ENCODE data around the gene GIGYF1.

The GIGYF1 gene

GRCh38 chr7:100684534-100685042 lies 9.5 kb downstream of the GIGYF1 start:
- no peak for DNase-seq (ENCODE audit: low read depth in 2 of 3, low spot score in 1 of 3)

- no peak for DNase-seq (ENCODE audit: low read depth in 2 of 3, low spot score in 1 of 3)
Observed at GRCh38 chr7:100683659-100684533, 10.2 kb downstream of the GIGYF1 start.

- no peak for DNase-seq (ENCODE audit: low read depth in 2 of 3, low spot score in 1 of 3)
Observed at GRCh38 chr7:100682991-100683658, 10.9 kb downstream of the GIGYF1 start.

- no peak for DNase-seq (ENCODE audit: low read depth in 2 of 3, low spot score in 1 of 3)
Observed at GRCh38 chr7:100682228-100682741, 11.8 kb downstream of the GIGYF1 start.

GRCh38 chr7:100681491-100682227 lies 12.4 kb downstream of the GIGYF1 start:
- DNase-seq (ENCODE audit: low read depth in 2 of 3, low spot score in 1 of 3) = no peak

GRCh38 chr7:100680576-100681271 lies 13.3 kb downstream of the GIGYF1 start:
- DNase-seq (ENCODE audit: low read depth in 2 of 3, low spot score in 1 of 3) = no peak

GRCh38 chr7:100679927-100680575 lies 14.0 kb downstream of the GIGYF1 start:
- no peak for DNase-seq (ENCODE audit: low read depth in 2 of 3, low spot score in 1 of 3)

- no peak for DNase-seq (ENCODE audit: low read depth in 2 of 3, low spot score in 1 of 3)
Observed at GRCh38 chr7:100679129-100679926, 14.7 kb downstream of the GIGYF1 start.

- DNase-seq (ENCODE audit: low read depth in 2 of 3, low spot score in 1 of 3) = no peak
Observed at GRCh38 chr7:100678291-100678984, 15.6 kb downstream of the GIGYF1 start.

- no peak for DNase-seq (ENCODE audit: low read depth in 2 of 3, low spot score in 1 of 3)
Observed at GRCh38 chr7:100677308-100678267, 16.5 kb downstream of the GIGYF1 start.

GRCh38 chr7:100676501-100677306 lies 17.3 kb downstream of the GIGYF1 start:
- no peak for DNase-seq (ENCODE audit: low read depth in 2 of 3, low spot score in 1 of 3)

GRCh38 chr7:100675581-100676350 lies 18.3 kb downstream of the GIGYF1 start:
- DNase-seq (ENCODE audit: low read depth in 2 of 3, low spot score in 1 of 3) = peak; percentile 56 to 68 (median 59)

- DNase-seq (ENCODE audit: low read depth in 2 of 3, low spot score in 1 of 3) = peak in 1 of 3 donors; percentile 25
Observed at GRCh38 chr7:100675105-100675451, 19.0 kb downstream of the GIGYF1 start.

GRCh38 chr7:100674411-100675104 lies 19.5 kb downstream of the GIGYF1 start:
- no peak for DNase-seq (ENCODE audit: low read depth in 2 of 3, low spot score in 1 of 3)

- DNase-seq (ENCODE audit: low read depth in 2 of 3, low spot score in 1 of 3) = no peak
Observed at GRCh38 chr7:100673942-100674410, 20.1 kb downstream of the GIGYF1 start.
